Lung microvascular endothelial cell (primary cell): Measurements from ENCODE around the gene SLC35A3. TPM values are rescaled to one million over a fixed set of nuclear protein-coding genes. Genes with fewer than 3 reads are reported as not detected.
A peak's percentile ranks its signal among the peaks of the same experiment; 100 is the strongest.
"Not testable (repeated sequence)": the region's sequence is repeated elsewhere in the genome, so short reads cannot be mapped to it uniquely, and the experiment has no call there.

ENCODE experiments used
- DNase-seq, 2 donors: peaks; one replicate each; pipeline versions ENCODE4 v3.0.0 to v3.0.0-alpha.2; 2010; ENCODE audit warnings: low read depth in 2 of 2
- total RNA-seq: library from RNA; depleted of rRNA; stranded (reverse); fragments of >200 nt; gene quantifications from 2 replicates; pipeline ENCODE4 v1.2.1, GENCODE V29; 2014

SLC35A3 gene
- total RNA-seq, 1 donor from 2014 or later, result 18.7 TPM

DNA sequence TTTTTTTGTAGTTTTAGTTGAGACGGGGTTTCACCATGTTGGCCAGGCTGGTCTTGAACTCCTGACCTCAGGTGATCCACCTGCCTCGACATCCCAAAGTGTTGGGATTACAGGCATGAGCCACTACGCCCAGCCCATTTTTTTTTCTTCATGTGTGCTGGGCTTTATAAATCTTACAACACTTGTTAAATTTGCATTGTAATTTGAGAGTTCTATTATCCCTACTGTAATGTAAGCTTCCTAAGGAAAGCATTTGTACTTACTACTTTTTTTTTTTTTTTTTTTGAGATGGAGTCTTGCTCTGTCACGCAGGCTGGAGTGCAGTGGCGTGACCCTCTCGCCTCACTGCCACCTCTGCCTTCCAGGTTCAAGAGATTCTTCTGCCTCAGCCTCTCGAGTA is 2.3 kb downstream of the SLC35A3 start:
- DNase-seq, result not testable (repeated sequence)

DNA sequence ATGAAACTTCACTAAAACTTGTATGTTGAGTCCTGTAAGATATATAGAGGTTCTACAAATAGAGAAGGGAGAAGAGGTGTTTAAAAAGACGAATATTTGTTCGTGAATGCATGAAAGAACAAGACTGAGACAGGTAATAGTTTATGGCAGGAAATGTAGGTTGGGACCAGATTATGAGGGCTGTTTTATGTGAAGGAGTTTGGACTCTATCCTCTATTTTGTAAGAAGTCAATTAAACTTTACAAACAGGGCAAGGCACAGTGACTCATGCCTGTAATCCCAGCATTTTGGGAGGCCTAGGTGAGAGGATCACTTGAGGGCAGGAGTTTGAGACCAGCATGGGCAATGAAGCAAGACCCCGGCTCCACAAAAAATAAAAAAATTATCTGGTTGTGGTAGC is 5.7 kb downstream of the SLC35A3 start:
- no peak for DNase-seq

DNA sequence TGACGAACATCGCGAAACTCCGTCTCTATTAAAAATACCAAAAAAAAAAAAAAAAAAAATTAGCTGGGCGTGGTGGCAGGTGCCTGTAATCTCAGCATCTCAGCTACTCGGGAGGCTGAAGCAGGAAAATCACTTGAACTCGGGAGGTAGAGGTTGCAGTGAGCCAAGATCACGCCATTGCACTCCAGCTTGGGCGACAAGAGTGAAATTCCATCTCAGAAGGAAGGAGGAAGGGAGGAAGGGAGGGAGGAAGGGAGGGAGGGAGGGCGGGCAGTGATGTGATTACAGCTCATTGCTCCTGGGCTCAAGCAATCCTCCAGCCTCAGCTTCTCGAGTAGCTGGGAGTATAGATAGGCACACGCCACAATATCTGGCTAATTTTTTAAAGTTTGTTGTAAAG is 7.5 kb downstream of the SLC35A3 start:
- not testable (repeated sequence) for DNase-seq

DNA sequence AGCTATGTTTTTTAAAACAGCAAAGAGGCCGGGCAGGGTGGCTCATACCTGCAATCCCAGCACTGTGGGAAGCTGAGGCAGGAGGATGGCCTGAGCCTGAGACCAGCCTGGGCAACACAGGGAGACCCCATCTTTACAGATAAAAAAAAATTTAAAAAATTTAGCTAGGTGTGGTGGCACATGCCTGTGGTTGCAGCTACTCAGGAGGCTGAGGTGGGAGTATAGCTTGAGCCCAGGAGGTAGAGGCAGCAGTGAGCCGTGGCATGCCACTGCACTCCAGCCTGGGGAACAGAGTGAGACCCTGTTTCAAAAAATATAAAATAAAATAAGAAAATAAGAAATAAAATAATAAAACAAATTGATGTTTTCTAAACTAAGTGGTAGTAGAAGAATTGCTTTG is 8.4 kb downstream of the SLC35A3 start:
- no peak for DNase-seq

DNA sequence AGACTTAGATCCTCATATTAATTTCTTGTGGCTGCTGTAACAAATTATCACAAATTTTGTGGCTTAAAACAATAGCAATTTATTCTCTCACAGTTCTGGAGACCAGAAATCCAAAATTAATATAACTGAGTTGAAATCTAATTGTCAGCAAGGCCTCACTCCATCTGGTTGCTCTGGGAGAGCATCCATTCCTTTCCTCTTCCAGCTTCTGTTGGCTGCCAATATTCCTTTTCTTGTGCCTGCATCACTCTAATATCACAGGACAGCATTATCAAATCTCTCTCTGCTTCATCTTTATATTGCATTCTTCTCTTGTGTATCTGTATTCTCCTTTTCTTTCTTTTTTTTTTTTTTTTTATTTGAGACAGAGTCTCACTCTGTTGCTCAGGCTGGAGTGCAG is 9.3 kb downstream of the SLC35A3 start:
- no peak for DNase-seq

DNA sequence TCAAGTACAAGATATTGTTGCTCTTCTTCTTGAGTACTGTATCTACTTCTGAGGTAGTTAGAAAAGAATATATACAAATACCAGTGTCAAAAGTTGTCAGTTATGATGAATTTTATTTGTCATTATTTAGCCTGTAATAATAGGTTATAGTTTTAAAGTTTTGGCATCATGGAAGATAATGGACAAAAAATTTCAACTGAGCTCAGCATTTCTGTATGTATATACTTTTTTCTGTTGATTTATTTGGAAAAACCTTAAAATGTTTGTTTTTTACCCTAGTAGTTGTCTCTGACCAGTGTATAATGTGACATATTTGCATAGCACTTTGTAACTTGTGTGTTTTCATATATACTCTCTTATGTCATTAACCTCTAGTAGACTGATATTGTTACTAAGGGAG is 11.1 kb downstream of the SLC35A3 start:
- DNase-seq, result no peak

DNA sequence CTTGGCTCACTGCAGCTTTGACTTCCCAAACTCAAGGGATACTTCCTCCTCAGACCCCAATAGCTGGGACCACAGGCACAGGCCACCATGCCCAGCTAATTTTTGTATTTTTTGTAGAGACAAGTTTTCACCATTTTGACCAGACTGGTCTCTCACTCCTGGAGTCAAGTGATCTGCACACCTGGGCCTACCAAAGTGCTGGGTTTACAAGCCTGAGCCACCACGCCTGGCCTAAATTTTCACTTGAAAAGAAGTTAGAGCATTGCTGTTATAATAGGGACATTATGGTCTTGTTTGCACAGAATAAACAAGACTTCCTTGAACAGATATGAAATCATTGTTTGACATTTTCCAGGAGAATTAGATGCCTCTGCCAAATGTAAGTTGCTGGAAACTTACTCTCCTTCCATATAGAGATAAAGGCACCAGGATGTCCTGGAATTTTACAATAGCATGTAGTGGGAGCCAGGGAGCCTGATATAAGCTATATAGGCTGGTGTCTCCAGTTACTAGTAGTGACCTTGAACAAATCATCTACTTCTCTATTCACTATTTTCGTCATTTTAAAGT is 16.9 kb downstream of the SLC35A3 start:
- DNase-seq, result peak; percentile 19 to 27

DNA sequence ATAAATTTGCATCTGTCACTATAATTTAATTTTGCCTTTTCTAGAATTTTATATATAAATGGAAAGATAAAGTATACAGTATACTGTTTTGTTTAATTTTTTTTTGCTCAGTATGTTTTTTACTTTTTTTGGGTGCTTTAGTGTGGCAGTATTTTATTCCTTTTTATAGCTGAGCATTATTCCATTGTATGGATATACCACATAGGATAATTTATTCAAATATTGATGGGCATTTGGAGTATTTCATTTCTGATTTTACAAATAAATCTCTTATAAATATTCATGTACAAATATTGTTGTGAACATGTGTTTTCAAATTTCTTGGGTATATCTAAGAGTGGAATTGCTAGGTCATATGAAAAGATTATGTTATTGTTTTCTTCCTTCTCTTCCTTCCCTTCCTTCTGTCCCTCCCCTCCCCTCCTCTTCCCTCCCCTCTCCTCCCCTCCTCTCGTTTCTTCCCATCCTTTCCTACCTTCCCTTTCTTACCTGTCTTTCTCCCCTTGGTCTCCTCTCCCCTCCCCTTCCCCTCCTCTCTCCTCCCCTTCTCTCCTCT is 18.5 kb downstream of the SLC35A3 start:
- DNase-seq, result no peak

DNA sequence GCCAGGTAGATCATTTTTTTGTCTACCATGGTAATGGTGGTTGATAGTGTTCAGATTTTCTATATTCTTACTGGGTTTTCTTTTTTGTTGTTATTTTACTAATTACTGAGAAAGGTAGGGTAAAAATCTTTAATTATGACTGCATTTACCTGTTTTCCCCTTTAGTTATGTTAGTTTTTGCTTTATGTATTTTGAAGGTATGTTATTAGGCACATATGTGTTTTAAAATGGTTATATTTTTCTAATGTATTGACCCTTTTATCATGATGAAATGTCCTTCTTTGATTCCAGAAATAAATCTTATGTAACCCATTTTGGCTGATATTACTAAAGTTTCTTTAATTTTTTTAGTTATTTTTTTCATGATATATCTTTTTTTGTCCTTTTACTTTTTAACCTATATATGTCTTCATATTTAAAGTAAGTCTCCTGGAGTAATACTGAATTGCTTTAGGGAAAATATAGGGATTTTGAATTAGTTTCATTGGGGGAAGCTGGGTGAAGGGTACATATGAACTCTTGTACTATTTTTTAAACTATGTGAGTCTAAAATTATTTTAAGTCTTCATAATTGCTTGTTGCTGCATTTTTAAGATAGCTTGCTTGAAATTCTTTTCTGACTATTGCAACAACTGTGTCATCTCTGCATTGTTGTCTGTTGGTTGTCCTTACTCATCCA is 22.4 kb downstream of the SLC35A3 start:
- DNase-seq, result no peak

DNA sequence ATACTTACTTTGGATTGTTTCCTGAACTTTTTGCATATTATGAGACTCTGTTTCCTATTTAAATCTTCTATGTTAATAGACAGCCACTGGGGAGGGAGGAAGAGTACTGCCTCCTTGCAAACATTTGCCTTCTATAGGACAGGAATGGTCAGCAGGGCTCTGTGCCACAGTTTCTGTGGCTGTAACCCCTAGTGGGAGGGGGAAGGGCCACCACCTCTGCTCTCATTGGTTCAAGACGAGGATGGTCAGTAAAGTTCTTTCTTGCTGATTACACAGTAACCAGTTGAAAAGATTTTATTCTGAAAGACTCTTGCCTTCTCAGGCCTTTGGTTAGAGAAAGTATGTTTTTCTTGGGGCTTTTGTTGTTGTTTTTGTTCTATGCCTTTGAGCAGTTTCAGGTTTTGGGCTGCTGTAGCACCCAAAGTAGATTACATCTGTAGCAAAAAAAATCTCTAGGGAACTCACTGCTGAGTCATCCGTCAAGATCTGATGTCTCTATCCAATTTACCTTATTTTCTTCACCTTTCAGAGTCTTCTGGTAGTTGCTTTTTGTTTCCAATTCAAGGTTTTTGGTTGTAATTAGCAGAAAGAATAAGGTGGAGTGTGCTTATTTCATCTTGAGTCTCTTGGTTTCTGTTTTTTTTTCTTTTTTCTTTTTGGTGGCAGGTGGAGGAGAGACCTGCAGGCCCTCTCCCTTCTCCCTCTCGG is 23.1 kb downstream of the SLC35A3 start:
- DNase-seq, result no peak

DNA sequence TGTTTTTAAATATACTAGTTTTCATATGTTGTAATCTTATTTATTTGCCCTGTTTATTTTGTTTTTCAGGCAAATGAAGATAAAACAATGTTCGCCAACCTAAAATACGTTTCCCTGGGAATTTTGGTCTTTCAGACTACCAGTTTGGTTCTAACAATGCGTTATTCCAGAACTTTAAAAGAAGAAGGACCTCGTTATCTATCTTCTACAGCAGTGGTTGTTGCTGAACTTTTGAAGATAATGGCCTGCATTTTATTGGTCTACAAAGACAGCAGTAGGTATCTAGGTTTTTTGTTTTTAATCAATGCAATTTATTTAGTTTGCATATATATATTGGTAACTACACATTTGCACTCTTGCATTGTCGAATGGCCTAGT is 23.7 kb downstream of the SLC35A3 start:
- no peak for DNase-seq

DNA sequence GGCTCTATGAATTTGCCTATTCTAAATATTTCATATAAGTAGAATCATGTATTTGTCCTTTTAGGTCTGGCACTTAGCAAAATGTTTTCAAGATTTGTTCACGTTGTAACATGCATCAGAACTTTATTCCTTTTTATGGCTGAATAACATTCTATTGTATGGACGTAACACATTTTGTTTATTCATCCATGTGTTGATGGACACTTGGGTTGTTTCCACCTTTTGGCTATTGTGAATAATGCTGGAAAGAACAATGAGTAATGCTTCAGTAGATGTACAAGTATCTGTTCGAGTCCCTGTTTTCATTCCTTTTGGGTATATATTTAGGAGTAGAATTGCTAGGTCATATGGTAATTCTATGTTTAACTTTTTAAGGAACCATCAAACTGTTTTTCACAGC is 24.7 kb downstream of the SLC35A3 start:
- DNase-seq, result peak in 1 of 2 donors; percentile 52

DNA sequence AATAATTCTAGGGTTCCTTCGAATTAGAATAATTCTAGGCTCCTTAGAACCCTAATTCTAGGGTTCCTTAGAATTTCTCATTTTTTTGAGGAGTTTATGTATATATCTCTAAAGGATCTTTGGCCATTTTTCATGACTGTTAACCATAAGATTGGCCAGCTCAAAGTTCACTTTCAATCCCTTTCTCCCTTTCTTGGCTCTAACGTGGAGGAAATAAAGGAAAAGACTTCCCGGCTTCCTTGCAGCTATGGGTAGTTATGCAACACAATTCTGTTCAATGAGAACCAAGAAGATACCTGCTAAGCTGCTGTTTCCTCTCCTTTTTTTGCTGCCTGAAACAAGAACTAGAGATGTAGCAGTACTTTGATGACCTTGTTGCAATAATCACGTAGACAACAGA is 27.2 kb downstream of the SLC35A3 start:
- DNase-seq, result no peak

DNA sequence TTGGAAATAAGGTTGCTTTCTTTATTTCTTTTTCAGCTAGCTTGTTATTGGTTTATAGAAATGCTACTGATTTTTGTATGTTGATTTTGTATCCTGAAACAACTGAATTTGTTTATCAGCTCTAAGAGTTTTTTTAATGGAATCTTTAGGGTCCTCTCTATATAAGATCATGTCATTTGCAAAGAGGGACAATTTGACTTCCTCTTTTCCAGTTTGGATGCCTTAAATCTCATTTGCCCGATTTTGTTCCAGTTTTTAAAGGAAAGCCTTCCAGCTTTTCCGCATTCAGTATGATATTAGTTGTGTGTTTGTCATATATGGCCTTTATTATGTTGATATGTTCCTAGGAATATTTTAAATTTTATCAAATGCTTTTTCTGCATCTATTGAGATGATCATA is 31.7 kb downstream of the SLC35A3 start:
- no peak for DNase-seq

DNA sequence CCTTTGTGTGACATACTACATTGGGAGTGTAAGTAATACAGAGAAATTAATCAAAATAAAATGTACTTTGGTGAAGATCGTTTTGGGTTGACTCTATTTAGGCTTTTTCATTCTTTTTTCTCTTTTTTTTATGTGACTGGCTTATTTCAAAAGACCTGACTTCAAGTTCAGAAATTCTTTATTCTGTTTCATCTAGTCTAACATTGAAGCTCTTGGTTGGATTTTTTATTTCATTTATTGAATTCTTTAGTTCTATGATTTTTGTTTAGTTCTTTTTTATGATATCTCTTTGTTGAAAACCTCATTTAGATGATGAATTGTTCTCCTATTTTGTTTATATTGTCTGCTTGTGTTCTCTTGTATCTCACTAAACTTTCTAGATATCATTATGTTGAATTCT is 35.6 kb downstream of the SLC35A3 start:
- no peak for DNase-seq

DNA sequence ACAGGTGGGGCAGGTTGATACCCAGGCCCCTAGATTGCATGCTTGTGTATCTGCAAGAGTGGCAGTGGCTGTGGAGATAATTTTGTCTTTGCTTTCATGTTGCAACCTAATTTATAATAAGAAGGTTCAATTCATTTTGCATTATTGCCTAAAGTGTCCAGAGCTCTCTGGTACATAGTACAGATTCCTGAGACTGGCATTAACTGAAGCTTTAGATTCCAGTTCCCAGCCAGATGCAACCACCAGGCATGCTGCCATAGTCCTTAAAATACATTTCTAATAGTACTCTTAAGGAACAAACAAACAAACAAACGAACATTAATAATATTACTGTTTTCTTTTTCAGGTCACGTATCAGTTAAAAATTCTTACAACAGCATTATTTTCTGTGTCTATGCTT is 36.9 kb downstream of the SLC35A3 start:
- no peak for DNase-seq

DNA sequence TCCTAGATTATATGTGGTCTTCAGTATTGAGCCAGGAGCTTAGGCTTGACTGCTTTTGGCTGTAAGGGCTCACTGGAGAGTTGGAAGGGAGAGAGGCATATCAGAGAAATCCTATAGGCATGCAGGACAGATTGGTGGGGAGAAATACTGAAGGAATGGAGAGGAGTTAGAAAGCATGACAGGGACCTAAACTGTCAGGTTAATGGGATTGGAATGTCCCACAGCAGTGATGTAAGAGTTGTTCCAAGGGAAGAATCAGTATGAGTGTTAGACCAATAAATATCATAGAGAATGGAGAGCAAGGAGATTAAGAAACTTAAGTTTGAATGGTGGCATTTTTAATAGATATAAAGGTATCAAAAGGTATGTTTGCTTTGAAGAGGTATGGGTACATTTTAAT is 39.7 kb downstream of the SLC35A3 start:
- no peak for DNase-seq

DNA sequence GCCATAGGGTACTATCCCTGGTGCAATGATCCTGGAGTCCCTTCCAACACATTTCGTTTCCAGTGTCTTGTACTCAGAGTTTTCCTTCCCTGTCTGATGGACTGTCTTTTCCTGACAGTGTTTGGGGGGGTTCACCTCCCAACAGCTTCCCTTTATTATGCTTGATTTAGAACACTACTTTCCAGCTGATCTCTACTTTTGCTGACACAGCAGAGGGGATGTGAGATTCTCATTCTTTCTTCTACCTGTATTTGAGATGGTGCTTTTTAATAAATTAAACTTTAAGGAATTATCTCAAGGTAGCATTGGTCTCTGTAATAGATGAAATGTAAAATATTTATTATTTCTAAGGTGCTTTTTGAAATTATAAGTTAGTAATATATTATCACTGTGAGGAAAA is 41.0 kb downstream of the SLC35A3 start:
- no peak for DNase-seq

DNA sequence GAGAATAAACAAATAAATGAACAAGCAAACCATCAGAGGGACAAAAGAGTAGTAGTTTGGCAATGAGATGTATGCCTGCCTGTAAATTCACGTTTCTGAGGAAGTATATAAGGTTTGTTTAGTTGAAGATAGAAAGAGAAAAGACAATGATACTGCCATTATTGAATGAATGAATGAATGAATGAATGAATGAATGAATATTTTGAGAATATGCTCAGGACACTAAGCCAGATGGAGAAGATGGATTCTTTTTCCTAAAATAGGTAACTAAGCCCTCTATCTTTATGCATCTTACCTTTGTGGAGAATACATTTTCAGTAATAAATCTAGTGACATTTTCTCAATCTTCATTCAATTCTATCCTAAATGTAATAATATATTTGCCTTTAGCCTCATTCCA is 49.4 kb downstream of the SLC35A3 start:
- DNase-seq, result no peak

DNA sequence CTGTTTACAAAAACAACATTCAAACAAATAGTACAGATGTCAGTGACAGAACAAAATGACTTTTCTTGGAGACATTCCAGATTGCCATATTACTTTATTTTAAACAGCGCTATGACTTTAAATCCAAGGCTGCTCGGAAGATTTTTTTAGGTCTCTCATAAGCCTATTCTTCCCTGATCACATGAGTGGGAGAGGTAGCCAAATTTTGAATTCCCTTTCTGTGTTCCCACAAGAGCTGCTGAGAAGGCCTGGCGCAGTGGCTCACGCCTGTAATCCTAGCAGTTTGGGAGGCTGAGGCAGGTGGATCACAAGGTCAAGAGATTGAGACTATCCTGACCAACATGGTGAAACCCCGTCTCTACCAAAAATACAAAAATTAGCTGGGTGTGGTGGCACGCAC is 53.7 kb downstream of the SLC35A3 start:
- no peak for DNase-seq

DNA sequence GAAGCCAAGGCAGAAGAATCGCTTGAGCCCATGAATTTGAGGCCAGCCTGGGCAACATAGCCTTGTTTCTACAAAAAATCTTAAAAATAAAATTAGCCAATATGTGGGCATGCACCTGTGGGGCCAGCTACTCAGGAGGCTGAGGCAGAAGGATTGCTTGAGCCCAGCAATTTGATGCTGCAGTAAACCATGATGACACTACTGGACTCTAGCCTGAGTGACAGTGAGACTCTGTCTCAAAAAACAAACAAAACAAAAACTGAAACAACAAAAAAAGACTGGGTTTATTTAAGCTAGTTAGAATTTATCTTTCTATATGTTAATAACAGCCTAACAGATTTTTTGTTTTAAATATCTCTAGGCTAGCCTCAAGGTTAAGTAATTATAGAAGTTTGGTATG is 57.4 kb downstream of the SLC35A3 start:
- DNase-seq, result no peak

DNA sequence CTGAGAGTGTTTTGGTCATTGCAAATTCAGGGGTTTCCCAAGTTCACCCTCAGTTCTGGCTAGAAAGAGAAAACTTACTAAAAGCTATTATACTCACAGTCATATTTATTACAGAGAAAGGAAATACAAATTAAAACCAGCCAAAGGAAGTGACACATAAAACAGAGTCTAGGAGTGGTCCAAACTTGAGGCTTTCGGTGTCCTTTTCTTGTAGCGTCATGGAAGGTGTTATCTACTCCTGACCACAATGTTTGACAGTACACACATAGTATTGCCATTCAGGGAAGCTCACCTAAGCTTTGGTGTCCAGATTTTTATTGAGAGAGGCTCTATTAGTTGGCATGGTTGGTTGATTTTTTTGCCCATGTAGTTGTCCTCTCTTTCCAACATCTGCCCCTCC is 59.0 kb downstream of the SLC35A3 start:
- DNase-seq, result peak in 1 of 2 donors; percentile 29

DNA sequence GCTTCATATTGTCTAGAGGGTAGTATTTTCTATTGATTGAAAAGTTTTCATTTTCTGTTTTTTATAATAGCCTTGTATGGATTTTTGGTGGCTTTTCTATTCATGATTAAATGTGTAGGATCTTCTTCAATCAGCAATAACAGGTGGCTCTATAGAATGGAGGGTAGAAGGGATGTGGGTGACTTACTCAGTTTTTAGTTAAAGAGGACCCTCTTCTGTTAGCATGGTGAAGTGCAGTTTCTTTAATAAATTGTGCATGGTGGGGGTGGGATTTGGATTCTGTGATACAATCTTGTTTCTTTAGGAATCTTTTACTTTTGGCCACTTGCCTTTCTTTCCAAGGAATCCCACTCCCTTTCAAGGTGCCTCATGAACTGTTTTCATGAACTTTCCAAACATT is 64.7 kb downstream of the SLC35A3 start:
- DNase-seq, result peak; percentile 39 to 64
